Measurements from ENCODE around the gene ALOXE3. TPM values are rescaled to one million over a fixed set of nuclear protein-coding genes. Genes with fewer than 3 reads are reported as not detected.

ALOXE3 gene
- total RNA-seq, 2 experiments from 2014 or later: 0.09 TPM; not detected in 1

GRCh38 chr17:8068736-8069586 is 49.4 kb downstream of the ALOXE3 start:
- ATAC-seq (no peak), DNase-seq (no peak)
- H3K9me3 Mint-ChIP-seq: no peaks in the 10 kb centered on the region
- peaks cover 30% of the 10 kb centered on the region for H3K27me3 Mint-ChIP-seq
- ChIA-PET CTCF (interaction anchor here (1.2 to 12.2 kb wide), 5 partner anchors 8 to 49 kb away, joined by 6 to 360 read pairs (median 110); partner anchors contain the start of genes ALOX12B and ALOXE3), POLR2A (interaction anchor here (0.8 kb wide), 1 partner anchor 10 kb away, joined by 7 read pairs; no protein-coding TSS in a partner anchor)
- H3K4me1 Mint-ChIP-seq (ENCODE audit: low read depth): peaks cover 15% of the 10 kb centered on the region
- TF ChIP-seq, protein P1, sequence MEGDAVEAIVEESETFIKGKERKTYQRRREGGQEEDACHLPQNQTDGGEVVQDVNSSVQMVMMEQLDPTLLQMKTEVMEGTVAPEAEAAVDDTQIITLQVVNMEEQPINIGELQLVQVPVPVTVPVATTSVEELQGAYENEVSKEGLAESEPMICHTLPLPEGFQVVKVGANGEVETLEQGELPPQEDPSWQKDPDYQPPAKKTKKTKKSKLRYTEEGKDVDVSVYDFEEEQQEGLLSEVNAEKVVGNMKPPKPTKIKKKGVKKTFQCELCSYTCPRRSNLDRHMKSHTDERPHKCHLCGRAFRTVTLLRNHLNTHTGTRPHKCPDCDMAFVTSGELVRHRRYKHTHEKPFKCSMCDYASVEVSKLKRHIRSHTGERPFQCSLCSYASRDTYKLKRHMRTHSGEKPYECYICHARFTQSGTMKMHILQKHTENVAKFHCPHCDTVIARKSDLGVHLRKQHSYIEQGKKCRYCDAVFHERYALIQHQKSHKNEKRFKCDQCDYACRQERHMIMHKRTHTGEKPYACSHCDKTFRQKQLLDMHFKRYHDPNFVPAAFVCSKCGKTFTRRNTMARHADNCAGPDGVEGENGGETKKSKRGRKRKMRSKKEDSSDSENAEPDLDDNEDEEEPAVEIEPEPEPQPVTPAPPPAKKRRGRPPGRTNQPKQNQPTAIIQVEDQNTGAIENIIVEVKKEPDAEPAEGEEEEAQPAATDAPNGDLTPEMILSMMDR (IDR thresholded peaks at IDR 0.05): no peak
- no peak overlapping the region for H3K27ac Mint-ChIP-seq
- no peak overlapping the region for H3K4me3 Mint-ChIP-seq
- intact Hi-C loops (cut with micrococcal nuclease): no loop called here
- no peaks in the 10 kb centered on the region for H3K36me3 Mint-ChIP-seq (ENCODE audit: low read depth)

GRCh38 chr17:8067806-8068205 is 50.5 kb downstream of the ALOXE3 start:
- Mint-ChIP-seq H3K4me1 (ENCODE audit: low read depth) (peaks cover 5% of the 10 kb centered on the region), H3K9me3 (no peaks in the 10 kb centered on the region), H3K4me3 (no peak overlapping the region), H3K27me3 (peaks cover 30% of the 10 kb centered on the region), H3K36me3 (ENCODE audit: low read depth) (no peaks in the 10 kb centered on the region), H3K27ac (no peak overlapping the region)
- TF ChIP-seq, protein P1 (IDR thresholded peaks at IDR 0.05): no peak
- DNase-seq (no peak), ATAC-seq (no peak)
- intact Hi-C loops (cut with micrococcal nuclease): no loop called here
- CTCF ChIA-PET: interaction anchor here (7.7 to 12.2 kb wide), 3 partner anchors 7 to 50 kb away, joined by 98 to 360 read pairs (median 110); partner anchors contain the start of gene ALOXE3
- POLR2A ChIA-PET: no interaction called here

DNA sequence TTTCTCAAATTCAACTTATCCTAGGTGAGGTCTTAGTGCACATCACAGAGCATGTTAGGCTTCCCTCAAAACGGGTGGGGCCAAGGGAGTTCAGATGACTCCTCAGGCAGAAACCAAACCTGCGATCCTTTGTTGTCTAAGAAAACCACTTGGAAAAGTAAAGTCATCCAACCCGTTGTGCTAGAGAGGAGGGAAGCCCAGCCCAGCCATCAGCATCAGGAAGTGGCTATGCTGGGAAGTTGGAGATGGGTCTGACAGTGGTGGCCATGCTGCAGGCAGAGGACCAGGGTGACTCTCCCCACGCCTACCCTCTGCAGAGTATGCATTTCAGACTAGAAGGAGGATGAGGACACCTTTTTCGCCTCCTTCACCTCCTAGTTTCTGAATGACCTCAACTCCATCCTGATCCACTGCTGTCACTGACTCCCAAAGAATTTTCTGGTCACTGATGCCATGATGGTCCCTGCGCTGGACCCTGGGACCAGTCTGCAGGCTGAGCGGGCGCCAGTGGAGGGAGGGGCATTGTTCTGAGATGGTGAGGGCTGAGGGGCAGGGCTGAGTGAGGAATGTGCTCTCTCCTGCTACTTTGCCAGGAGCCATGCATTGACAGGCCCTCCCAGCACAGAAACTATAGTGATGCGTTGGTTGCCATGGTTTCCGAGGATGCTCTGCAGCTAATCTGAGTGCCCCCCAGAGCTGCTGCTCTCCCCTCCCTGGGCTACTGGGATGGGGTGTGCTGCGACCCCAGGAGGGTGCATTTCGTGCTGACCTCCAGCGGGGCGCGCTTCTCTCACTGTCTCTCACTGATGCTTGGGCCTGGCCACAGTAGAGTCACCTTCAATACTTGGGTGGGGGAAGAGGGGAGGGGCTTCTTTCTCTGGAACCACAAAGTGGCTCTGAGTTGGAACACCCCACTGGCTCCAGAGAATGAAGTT is 51.2 kb downstream of the ALOXE3 start:
- peaks cover 31% of the 10 kb centered on the region for H3K27me3 Mint-ChIP-seq
- CTCF ChIA-PET: interaction anchor here (12.6 kb wide), 1 partner anchor 7 kb away, joined by 360 read pairs; no protein-coding TSS in a partner anchor

GRCh38 chr17:8064561-8065019 is 53.7 kb downstream of the ALOXE3 start:
- intact Hi-C loops (cut with micrococcal nuclease): no loop called here
- DNase-seq: no peak
- no peaks in the 10 kb centered on the region for H3K9me3 Mint-ChIP-seq
- TF ChIP-seq, protein P1 (IDR thresholded peaks at IDR 0.05): no peak
- ChIA-PET POLR2A (interaction anchor here (0.6 kb wide), 1 partner anchor 46 kb away, joined by 3 read pairs; no protein-coding TSS in a partner anchor), CTCF (interaction anchor here (12.6 kb wide), 1 partner anchor 9 kb away, joined by 360 read pairs; no protein-coding TSS in a partner anchor)
- no peaks in the 10 kb centered on the region for H3K4me1 Mint-ChIP-seq (ENCODE audit: low read depth)
- no peaks in the 10 kb centered on the region for H3K36me3 Mint-ChIP-seq (ENCODE audit: low read depth)
- no peak overlapping the region for H3K27ac Mint-ChIP-seq
- no peak for ATAC-seq
- H3K4me3 Mint-ChIP-seq: no peak overlapping the region
- peaks cover 32% of the 10 kb centered on the region for H3K27me3 Mint-ChIP-seq

More for the DNA sequence above, 51.2 kb downstream of the ALOXE3 start:
- no peak overlapping the region for H3K27ac Mint-ChIP-seq
- intact Hi-C loops (cut with micrococcal nuclease): no loop called here
- H3K4me3 Mint-ChIP-seq: no peak overlapping the region
- H3K4me1 Mint-ChIP-seq (ENCODE audit: low read depth): no peaks in the 10 kb centered on the region
- no peaks in the 10 kb centered on the region for H3K36me3 Mint-ChIP-seq (ENCODE audit: low read depth)
- POLR2A ChIA-PET: no interaction called here
- no peaks in the 10 kb centered on the region for H3K9me3 Mint-ChIP-seq
- TF ChIP-seq, protein P1 (IDR thresholded peaks at IDR 0.05): no peak
- DNase-seq (no peak), ATAC-seq (no peak)
